Measurements from ENCODE around the gene VMAC. TPM values are rescaled to one million over a fixed set of nuclear protein-coding genes. Genes with fewer than 3 reads are reported as not detected.

VMAC gene
- total and polyA plus RNA-seq, 2 donors (not counting 3 experiments of a cell fraction or from before 2014, with no cell fraction given) = 4.7 to 6.9 TPM

DNA sequence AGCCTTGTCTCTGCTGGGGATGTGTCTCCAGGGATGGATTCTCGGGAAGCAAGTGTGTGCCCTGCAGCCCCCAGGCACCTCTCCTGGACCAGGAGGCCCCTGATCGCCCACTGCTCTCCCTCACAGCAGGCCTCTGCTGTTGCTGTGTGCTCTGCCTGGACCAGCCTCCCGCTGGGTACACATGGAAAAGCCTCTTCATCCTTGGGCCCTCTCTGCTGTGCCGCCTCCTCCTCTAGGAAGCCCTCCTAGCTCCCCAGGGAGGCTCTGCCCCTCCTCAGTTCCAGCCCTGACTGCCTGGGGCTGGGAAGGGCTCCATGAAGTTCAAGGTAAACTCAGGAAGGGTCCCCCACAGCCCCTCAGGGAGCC lies 13.1 kb upstream of the VMAC start:
- H3K9me3 ChIP-seq (replicated peaks; ENCODE audit: control insufficient read depth, insufficient read depth, low read length) = no peaks in the 10 kb centered on the region
- intact Hi-C loops (cut with micrococcal nuclease) (no loop called here), dilution Hi-C loops (cut with MboI; ENCODE audit: extremely low pct_ligation_motif_present, low sequenced_read_pairs) (no loop called here)
- ChIA-PET CTCF (interaction anchor here (0.7 to 5.0 kb wide), 6 partner anchors 9 to 130 kb away, joined by 3 to 76 read pairs (median 5); partner anchors contain the start of gene NRTN), POLR2A (no interaction called here)
- no peak overlapping the region for H3K4me2 ChIP-seq (ENCODE audit: insufficient read depth, low read length)
- BruUV-seq (replicated peaks) = no TSS peak
- no peaks in the 10 kb centered on the region for H4K20me1 ChIP-seq (replicated peaks; ENCODE audit: control insufficient read depth, extremely low read depth, insufficient read depth, low read length)
- TF ChIP-seq GATA2 (IDR thresholded peaks at IDR 0.05; ENCODE audit: insufficient read depth, insufficient read length, low read depth, low read length) (no peak), MYC (IDR thresholded peaks at IDR 0.05; ENCODE audit: low read depth, low read length) (no peak), POLR2A (IDR thresholded peaks at IDR 0.05; ENCODE audit: low read depth, low read length) (no peak), POLR2AphosphoS5 (IDR thresholded peaks at IDR 0.05; ENCODE audit: insufficient read depth, low read depth, low read length) (no peak), FOS (IDR thresholded peaks at IDR 0.05; ENCODE audit: borderline replicate concordance, insufficient read depth, low read length) (no peak), EZH2 (IDR thresholded peaks at IDR 0.05; ENCODE audit: borderline replicate concordance, low read depth, low read length, severe bottlenecking) (no peak), JUN (IDR thresholded peaks at IDR 0.05; ENCODE audit: borderline replicate concordance, insufficient read depth, insufficient read length, low read depth) (no peak)
- TF ChIP-seq, protein P1, sequence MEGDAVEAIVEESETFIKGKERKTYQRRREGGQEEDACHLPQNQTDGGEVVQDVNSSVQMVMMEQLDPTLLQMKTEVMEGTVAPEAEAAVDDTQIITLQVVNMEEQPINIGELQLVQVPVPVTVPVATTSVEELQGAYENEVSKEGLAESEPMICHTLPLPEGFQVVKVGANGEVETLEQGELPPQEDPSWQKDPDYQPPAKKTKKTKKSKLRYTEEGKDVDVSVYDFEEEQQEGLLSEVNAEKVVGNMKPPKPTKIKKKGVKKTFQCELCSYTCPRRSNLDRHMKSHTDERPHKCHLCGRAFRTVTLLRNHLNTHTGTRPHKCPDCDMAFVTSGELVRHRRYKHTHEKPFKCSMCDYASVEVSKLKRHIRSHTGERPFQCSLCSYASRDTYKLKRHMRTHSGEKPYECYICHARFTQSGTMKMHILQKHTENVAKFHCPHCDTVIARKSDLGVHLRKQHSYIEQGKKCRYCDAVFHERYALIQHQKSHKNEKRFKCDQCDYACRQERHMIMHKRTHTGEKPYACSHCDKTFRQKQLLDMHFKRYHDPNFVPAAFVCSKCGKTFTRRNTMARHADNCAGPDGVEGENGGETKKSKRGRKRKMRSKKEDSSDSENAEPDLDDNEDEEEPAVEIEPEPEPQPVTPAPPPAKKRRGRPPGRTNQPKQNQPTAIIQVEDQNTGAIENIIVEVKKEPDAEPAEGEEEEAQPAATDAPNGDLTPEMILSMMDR (IDR thresholded peaks at IDR 0.05; ENCODE audit: extremely low read depth in 1 of 2, insufficient read depth in 1 of 2, low read depth in 1 of 2, low read length in 2 of 2) = no peak
- TF ChIP-seq, protein P2, sequence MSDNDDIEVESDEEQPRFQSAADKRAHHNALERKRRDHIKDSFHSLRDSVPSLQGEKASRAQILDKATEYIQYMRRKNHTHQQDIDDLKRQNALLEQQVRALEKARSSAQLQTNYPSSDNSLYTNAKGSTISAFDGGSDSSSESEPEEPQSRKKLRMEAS (IDR thresholded peaks at IDR 0.05; ENCODE audit: insufficient read depth, insufficient read length) = no peak
- no peaks in the 10 kb centered on the region for H3K9me1 ChIP-seq (replicated peaks; ENCODE audit: control insufficient read depth, extremely low read depth, insufficient read depth, low read length)
- H3K79me2 ChIP-seq (ENCODE audit: control insufficient read depth, insufficient read depth, low read length) = no peaks in the 10 kb centered on the region
- FAIRE-seq = no peak
- H3K36me3 ChIP-seq (ENCODE audit: control insufficient read depth in 2 of 2, extremely low read depth in 1 of 2, insufficient read depth in 2 of 2, low read length in 2 of 2) = peaks cover 0 to 12% of the 10 kb centered on the region in 2 experiments
- no peak overlapping the region for H3K4me3 ChIP-seq (replicated peaks in 1 of 3; ENCODE audit: insufficient read depth in 1 of 3, low read depth in 1 of 3, low read length in 3 of 3)
- no peak overlapping the region for H2AFZ ChIP-seq (ENCODE audit: low read depth, low read length)
- peaks cover 19% of the 10 kb centered on the region for H3K4me1 ChIP-seq (ENCODE audit: control insufficient read depth, extremely low read depth, insufficient read depth, low read length)
- DNase-seq (ENCODE audit: low read depth, low spot score) = no peak
- no peak overlapping the region for H3K9ac ChIP-seq (replicated peaks; ENCODE audit: extremely low read depth, insufficient read depth, low read length)
- H3K27ac ChIP-seq (ENCODE audit: insufficient read depth, low read depth, low read length) = no peak overlapping the region
- no peaks in the 10 kb centered on the region for H3K27me3 ChIP-seq (ENCODE audit: control insufficient read depth in 2 of 2, insufficient read depth in 2 of 2, low read length in 2 of 2)
